ENCODE results near the gene MAP9. TPM values are rescaled to one million over a fixed set of nuclear protein-coding genes. Genes with fewer than 3 reads are reported as not detected.
"Not testable (repeated sequence)": the region's sequence is repeated elsewhere in the genome, so short reads cannot be mapped to it uniquely, and the experiment has no call there.

The MAP9 gene
- 1 to 10 TPM; 6.7 to 7.0 TPM for total RNA-seq

- H3K4me1 Mint-ChIP-seq (ENCODE audit: low read depth) = peaks cover 18% of the 10 kb centered on the region
- DNase-seq (peak; percentile 93), ATAC-seq (peak; percentile 93)
- no peaks in the 10 kb centered on the region for H3K9me3 Mint-ChIP-seq (ENCODE audit: insufficient read depth)
- H3K36me3 Mint-ChIP-seq (ENCODE audit: low read depth) = no peaks in the 10 kb centered on the region
- H3K27me3 Mint-ChIP-seq (ENCODE audit: low read depth) = peaks cover 8% of the 10 kb centered on the region
- POLR2A ChIA-PET = interaction anchor here (0.7 kb wide), 1 partner anchor 733 kb away, joined by 3 read pairs; no protein-coding TSS in a partner anchor
- CTCF ChIA-PET = interaction anchor here (0.8 to 1.0 kb wide), 2 partner anchors 9 to 13 kb away, joined by 3 read pairs; no protein-coding TSS in a partner anchor
- peak within 1 kb of the TSS; percentile 82 for H3K4me3 Mint-ChIP-seq
- H3K27ac Mint-ChIP-seq = peak within 1 kb of the TSS; percentile 87
Observed at GRCh38 chr4:155376387-155377268, at the start of gene MAP9. TSS of gene MAP9 (minus strand) at chr4:155376965. CDS start at chr4:155375850, 1,115 bp downstream.

- H3K4me1 Mint-ChIP-seq (ENCODE audit: low read depth); CTCF ChIA-PET; H3K27ac Mint-ChIP-seq; H3K9me3 Mint-ChIP-seq (ENCODE audit: insufficient read depth); POLR2A ChIA-PET; H3K4me3 Mint-ChIP-seq; ATAC-seq; H3K27me3 Mint-ChIP-seq (ENCODE audit: low read depth); H3K36me3 Mint-ChIP-seq (ENCODE audit: low read depth); DNase-seq: not testable (repeated sequence)
Observed at GRCh38 chr4:155424778-155425177, 48.0 kb upstream of the MAP9 start.

- no peaks in the 10 kb centered on the region for H3K9me3 Mint-ChIP-seq (ENCODE audit: insufficient read depth)
- ATAC-seq (no peak), DNase-seq (no peak)
- ChIA-PET CTCF (no interaction called here), POLR2A (no interaction called here)
- peaks cover 3% of the 10 kb centered on the region for H3K27me3 Mint-ChIP-seq (ENCODE audit: low read depth)
- H3K4me1 Mint-ChIP-seq (ENCODE audit: low read depth) = no peaks in the 10 kb centered on the region
- H3K27ac Mint-ChIP-seq = no peak overlapping the region
- no peaks in the 10 kb centered on the region for H3K36me3 Mint-ChIP-seq (ENCODE audit: low read depth)
- no peak overlapping the region for H3K4me3 Mint-ChIP-seq
Observed at GRCh38 chr4:155423671-155424070, 46.9 kb upstream of the MAP9 start.

GRCh38 chr4:155419266-155419665 lies 42.5 kb upstream of the MAP9 start:
- POLR2A ChIA-PET = no interaction called here
- ATAC-seq (no peak), DNase-seq (no peak)
- peaks cover 5% of the 10 kb centered on the region for H3K27me3 Mint-ChIP-seq (ENCODE audit: low read depth)
- H3K9me3 Mint-ChIP-seq (ENCODE audit: insufficient read depth) = no peaks in the 10 kb centered on the region
- CTCF ChIA-PET = no interaction called here
- H3K36me3 Mint-ChIP-seq (ENCODE audit: low read depth) = no peaks in the 10 kb centered on the region
- no peak overlapping the region for H3K27ac Mint-ChIP-seq
- H3K4me3 Mint-ChIP-seq = no peak overlapping the region
- no peaks in the 10 kb centered on the region for H3K4me1 Mint-ChIP-seq (ENCODE audit: low read depth)

GRCh38 chr4:155415662-155416061 lies 38.9 kb upstream of the MAP9 start:
- Mint-ChIP-seq H3K4me1 (ENCODE audit: low read depth) (no peaks in the 10 kb centered on the region), H3K27me3 (ENCODE audit: low read depth) (peaks cover 5% of the 10 kb centered on the region), H3K9me3 (ENCODE audit: insufficient read depth) (no peaks in the 10 kb centered on the region), H3K27ac (no peak overlapping the region), H3K4me3 (no peak overlapping the region), H3K36me3 (ENCODE audit: low read depth) (no peaks in the 10 kb centered on the region)
- DNase-seq (no peak), ATAC-seq (no peak)
- ChIA-PET CTCF (no interaction called here), POLR2A (no interaction called here)

GRCh38 chr4:155413451-155413850 lies 36.7 kb upstream of the MAP9 start:
- Mint-ChIP-seq H3K27ac (no peak overlapping the region), H3K9me3 (ENCODE audit: insufficient read depth) (no peaks in the 10 kb centered on the region), H3K27me3 (ENCODE audit: low read depth) (peaks cover 4% of the 10 kb centered on the region), H3K4me1 (ENCODE audit: low read depth) (no peaks in the 10 kb centered on the region), H3K36me3 (ENCODE audit: low read depth) (no peaks in the 10 kb centered on the region), H3K4me3 (no peak overlapping the region)
- ATAC-seq = no peak
- CTCF ChIA-PET = no interaction called here
- no peak for DNase-seq
- POLR2A ChIA-PET = no interaction called here

GRCh38 chr4:155411546-155411945 lies 34.8 kb upstream of the MAP9 start:
- ChIA-PET CTCF (no interaction called here), POLR2A (no interaction called here)
- ATAC-seq (no peak), DNase-seq (no peak)
- H3K36me3 Mint-ChIP-seq (ENCODE audit: low read depth) = no peaks in the 10 kb centered on the region
- H3K27ac Mint-ChIP-seq = no peak overlapping the region
- no peaks in the 10 kb centered on the region for H3K9me3 Mint-ChIP-seq (ENCODE audit: insufficient read depth)
- no peaks in the 10 kb centered on the region for H3K4me1 Mint-ChIP-seq (ENCODE audit: low read depth)
- H3K27me3 Mint-ChIP-seq (ENCODE audit: low read depth) = peaks cover 3% of the 10 kb centered on the region
- H3K4me3 Mint-ChIP-seq = no peak overlapping the region

- Mint-ChIP-seq H3K36me3 (ENCODE audit: low read depth) (no peaks in the 10 kb centered on the region), H3K9me3 (ENCODE audit: insufficient read depth) (no peaks in the 10 kb centered on the region), H3K27ac (no peak overlapping the region), H3K4me1 (ENCODE audit: low read depth) (no peaks in the 10 kb centered on the region), H3K4me3 (no peak overlapping the region), H3K27me3 (ENCODE audit: low read depth) (peaks cover 3% of the 10 kb centered on the region)
- ChIA-PET POLR2A (no interaction called here), CTCF (no interaction called here)
- ATAC-seq = no peak
- no peak for DNase-seq
Observed at GRCh38 chr4:155408796-155409195, 32.0 kb upstream of the MAP9 start.

GRCh38 chr4:155407480-155407879 lies 30.7 kb upstream of the MAP9 start:
- Mint-ChIP-seq H3K27ac (no peak overlapping the region), H3K36me3 (ENCODE audit: low read depth) (no peaks in the 10 kb centered on the region)

GRCh38 chr4:155405059-155405458 lies 28.3 kb upstream of the MAP9 start:
- Mint-ChIP-seq H3K4me3 (no peak overlapping the region), H3K9me3 (ENCODE audit: insufficient read depth) (no peaks in the 10 kb centered on the region), H3K36me3 (ENCODE audit: low read depth) (no peaks in the 10 kb centered on the region), H3K4me1 (ENCODE audit: low read depth) (no peaks in the 10 kb centered on the region), H3K27ac (no peak overlapping the region), H3K27me3 (ENCODE audit: low read depth) (peaks cover 2% of the 10 kb centered on the region)
- DNase-seq = no peak
- CTCF ChIA-PET = no interaction called here
- ATAC-seq = no peak
- POLR2A ChIA-PET = no interaction called here

More at GRCh38 chr4:155407480-155407879, 30.7 kb upstream of the MAP9 start:
- H3K4me1 Mint-ChIP-seq (ENCODE audit: low read depth) = no peaks in the 10 kb centered on the region
- H3K4me3 Mint-ChIP-seq = no peak overlapping the region
- ChIA-PET CTCF (no interaction called here), POLR2A (no interaction called here)
- no peak for ATAC-seq
- DNase-seq = no peak
- no peaks in the 10 kb centered on the region for H3K9me3 Mint-ChIP-seq (ENCODE audit: insufficient read depth)
- peaks cover 3% of the 10 kb centered on the region for H3K27me3 Mint-ChIP-seq (ENCODE audit: low read depth)

GRCh38 chr4:155403886-155404285 lies 27.1 kb upstream of the MAP9 start:
- Mint-ChIP-seq H3K4me1 (ENCODE audit: low read depth) (no peaks in the 10 kb centered on the region), H3K27me3 (ENCODE audit: low read depth) (peaks cover 2% of the 10 kb centered on the region), H3K4me3 (no peak overlapping the region), H3K27ac (no peak overlapping the region), H3K36me3 (ENCODE audit: low read depth) (no peaks in the 10 kb centered on the region), H3K9me3 (ENCODE audit: insufficient read depth) (no peaks in the 10 kb centered on the region)
- DNase-seq (no peak), ATAC-seq (no peak)
- ChIA-PET CTCF (interaction anchor here (0.9 kb wide), 1 partner anchor 383 kb away, joined by 4 read pairs; no protein-coding TSS in a partner anchor), POLR2A (no interaction called here)

- no peak for ATAC-seq
- no peak overlapping the region for H3K27ac Mint-ChIP-seq
- no peaks in the 10 kb centered on the region for H3K9me3 Mint-ChIP-seq (ENCODE audit: insufficient read depth)
- H3K4me1 Mint-ChIP-seq (ENCODE audit: low read depth) = no peaks in the 10 kb centered on the region
- CTCF ChIA-PET = no interaction called here
- H3K36me3 Mint-ChIP-seq (ENCODE audit: low read depth) = no peaks in the 10 kb centered on the region
- H3K4me3 Mint-ChIP-seq = no peak overlapping the region
- no peaks in the 10 kb centered on the region for H3K27me3 Mint-ChIP-seq (ENCODE audit: low read depth)
- POLR2A ChIA-PET = no interaction called here
- DNase-seq = no peak
Observed at GRCh38 chr4:155402941-155403340, 26.2 kb upstream of the MAP9 start.

- no peaks in the 10 kb centered on the region for H3K36me3 Mint-ChIP-seq (ENCODE audit: low read depth)
- no peak overlapping the region for H3K27ac Mint-ChIP-seq
- no peaks in the 10 kb centered on the region for H3K9me3 Mint-ChIP-seq (ENCODE audit: insufficient read depth)
- ChIA-PET POLR2A (no interaction called here), CTCF (no interaction called here)
- no peak for DNase-seq
- H3K27me3 Mint-ChIP-seq (ENCODE audit: low read depth) = no peaks in the 10 kb centered on the region
- no peaks in the 10 kb centered on the region for H3K4me1 Mint-ChIP-seq (ENCODE audit: low read depth)
- ATAC-seq = no peak
- no peak overlapping the region for H3K4me3 Mint-ChIP-seq
Observed at GRCh38 chr4:155400893-155401292, 24.1 kb upstream of the MAP9 start.
